Adipocyte (in vitro differentiated cells): ENCODE results near the gene CLEC4G.

Experiments
- DNase-seq: peaks from one replicate; pipeline ENCODE4 v3.0.0-alpha.2; 2015; ENCODE audit warnings: low read depth
- H3K27me3 ChIP-seq: replicated peaks from 2 replicates; pipeline ENCODE4 v1.7.0; 2013; ENCODE audit warnings: mild to moderate bottlenecking, low read length, moderate library complexity; ENCODE audit not compliant: control insufficient read depth, insufficient read depth
- H3K36me3 ChIP-seq: 2 replicates; pipeline ENCODE4 v1.7.0; 2013; ENCODE audit warnings: low read length, mild to moderate bottlenecking, moderate library complexity; ENCODE audit not compliant: control insufficient read depth, insufficient read depth, severe bottlenecking
- H3K4me1 ChIP-seq: 2 replicates; pipeline ENCODE4 v1.7.0; 2013; ENCODE audit warnings: mild to moderate bottlenecking, low read length, moderate library complexity; ENCODE audit not compliant: control insufficient read depth, insufficient read depth
- H3K4me3 ChIP-seq: 2 replicates; pipeline ENCODE4 v1.7.0; 2013; ENCODE audit warnings: mild to moderate bottlenecking, low read length, moderate library complexity
- H3K9ac ChIP-seq: 2 replicates; pipeline ENCODE4 v1.7.0; 2013; ENCODE audit warnings: mild to moderate bottlenecking, low read length, moderate library complexity
- H3K9me3 ChIP-seq: 2 replicates; pipeline ENCODE4 v1.7.0; 2013; ENCODE audit warnings: mild to moderate bottlenecking, low read length, moderate library complexity; ENCODE audit not compliant: control insufficient read depth

CLEC4G gene

DNA sequence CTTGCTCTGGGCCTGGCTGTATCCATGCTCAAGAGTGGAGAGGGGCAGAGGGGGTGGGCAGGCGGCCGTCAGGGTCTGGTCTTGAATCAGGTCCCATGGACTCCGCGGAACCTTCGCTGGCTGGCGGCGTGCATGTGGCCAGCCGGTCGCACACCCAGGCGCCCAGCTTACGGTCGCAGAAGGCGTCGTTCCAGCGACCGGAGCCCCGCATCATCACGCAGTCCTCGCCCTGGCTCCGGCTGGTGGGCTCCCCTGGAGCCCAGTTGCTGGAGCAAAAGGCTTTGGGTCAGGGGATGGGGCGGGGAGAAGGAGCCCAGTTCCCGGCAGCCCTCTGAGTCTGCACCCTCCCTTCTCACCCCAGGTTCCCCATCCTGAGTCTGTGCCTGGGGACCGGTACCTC, 42.7 kb downstream of the CLEC4G start:
- Histone ChIP-seq H3K9me3 (peaks cover 8% of the 10 kb centered on the region), H3K4me3 (no peak overlapping the region), H3K4me1 (no peaks in the 10 kb centered on the region), H3K27me3 (peaks cover 5% of the 10 kb centered on the region), H3K9ac (no peak overlapping the region), H3K36me3 (no peaks in the 10 kb centered on the region)
- no peak for DNase-seq

DNA sequence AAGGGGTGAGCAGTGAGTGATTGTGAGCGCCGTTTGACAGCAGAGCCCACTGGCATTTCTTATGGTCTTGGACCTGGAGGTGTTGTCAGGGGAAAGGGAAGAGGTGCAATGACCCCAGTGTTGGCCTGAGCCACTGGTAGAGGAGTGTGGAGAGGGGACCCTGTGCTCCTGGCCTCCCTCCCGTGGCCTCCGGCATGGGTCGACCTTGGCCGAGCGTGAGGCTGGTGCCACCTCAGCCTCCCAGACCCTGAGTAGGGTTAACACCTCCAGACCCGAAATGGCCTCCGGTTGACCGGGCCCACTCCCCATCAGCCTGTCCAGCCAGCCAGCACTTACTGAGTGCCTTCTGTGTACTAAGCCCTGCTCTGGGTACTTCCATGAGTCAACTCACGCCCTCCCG, 44.7 kb downstream of the CLEC4G start:
- Histone ChIP-seq H3K4me3 (no peak overlapping the region), H3K9me3 (peaks cover 8% of the 10 kb centered on the region), H3K9ac (no peak overlapping the region), H3K4me1 (peaks cover under 1% of the 10 kb centered on the region), H3K36me3 (peaks cover 14% of the 10 kb centered on the region), H3K27me3 (peaks cover 5% of the 10 kb centered on the region)
- no peak for DNase-seq

DNA sequence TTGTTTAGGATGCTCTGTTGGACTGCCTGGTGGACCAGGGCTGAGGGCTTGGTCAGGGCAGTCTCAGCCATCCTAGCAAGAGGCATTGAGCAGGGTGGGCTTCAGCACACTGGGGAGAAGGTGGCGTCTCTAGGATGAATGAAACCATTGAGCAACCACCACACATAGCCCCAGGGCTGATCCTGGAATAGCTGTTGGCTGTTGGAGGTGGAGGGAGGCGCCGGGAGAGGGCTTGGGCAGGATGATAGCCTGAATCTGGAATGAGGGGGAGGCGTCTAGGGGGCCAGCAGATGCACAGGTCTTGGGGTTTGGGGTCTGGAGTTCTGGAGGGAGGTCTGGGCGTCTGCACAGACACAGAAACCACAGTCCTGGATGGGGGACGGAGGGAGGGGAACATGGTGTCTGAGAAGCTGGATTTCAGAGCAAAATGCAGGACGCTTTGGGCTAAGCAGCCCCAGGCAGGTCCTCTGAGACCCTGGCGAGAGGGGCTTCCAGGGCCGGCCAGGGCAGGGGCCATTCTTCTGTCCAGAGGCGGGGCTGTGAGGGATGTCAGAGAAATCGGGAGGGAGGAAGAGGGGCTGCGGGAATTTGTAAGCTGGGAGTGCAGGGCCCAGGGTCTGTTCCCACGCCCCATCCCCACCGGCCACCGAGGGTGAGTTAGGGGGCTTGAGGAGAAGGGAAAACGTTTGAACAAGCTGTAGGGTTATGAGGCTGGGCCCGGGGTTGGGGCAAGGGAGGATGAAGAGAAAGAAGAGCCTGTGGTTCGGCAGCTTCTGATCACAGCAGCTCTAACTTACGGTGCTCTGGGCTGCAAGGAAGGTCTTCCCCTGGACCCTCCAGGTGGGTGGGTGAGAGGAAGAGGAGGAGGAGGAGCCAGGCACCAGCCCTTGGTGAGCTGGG, 46.1 kb downstream of the CLEC4G start:
- DNase-seq = peak; percentile 12
- Histone ChIP-seq H3K27me3 (no peaks in the 10 kb centered on the region), H3K36me3 (peaks cover 14% of the 10 kb centered on the region), H3K4me3 (no peak overlapping the region), H3K9ac (no peak overlapping the region), H3K9me3 (no peaks in the 10 kb centered on the region), H3K4me1 (peaks cover 6% of the 10 kb centered on the region)

DNA sequence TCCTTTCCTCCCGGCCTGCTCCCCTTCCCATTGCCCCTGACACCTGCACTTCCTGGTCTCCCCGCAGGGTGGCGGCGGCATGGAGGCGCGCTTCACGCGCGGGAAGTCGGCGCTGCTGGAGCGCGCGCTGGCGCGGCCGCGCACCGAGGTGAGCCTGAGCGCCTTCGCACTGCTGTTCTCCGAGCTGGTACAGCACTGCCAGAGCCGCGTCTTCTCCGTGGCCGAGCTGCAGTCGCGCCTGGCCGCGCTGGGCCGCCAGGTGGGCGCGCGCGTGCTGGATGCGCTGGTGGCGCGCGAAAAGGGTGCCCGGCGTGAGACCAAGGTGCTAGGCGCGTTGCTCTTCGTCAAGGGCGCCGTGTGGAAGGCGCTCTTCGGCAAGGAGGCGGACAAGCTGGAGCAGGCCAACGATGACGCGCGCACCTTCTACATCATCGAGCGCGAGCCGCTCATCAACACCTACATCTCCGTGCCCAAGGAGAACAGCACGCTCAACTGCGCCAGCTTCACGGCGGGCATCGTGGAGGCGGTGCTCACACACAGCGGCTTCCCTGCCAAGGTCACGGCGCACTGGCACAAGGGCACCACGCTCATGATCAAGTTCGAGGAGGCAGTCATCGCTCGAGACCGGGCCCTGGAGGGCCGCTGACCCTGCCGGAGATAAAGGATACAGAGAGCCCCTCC, 49.6 kb downstream of the CLEC4G start:
- H3K9me3 ChIP-seq = no peaks in the 10 kb centered on the region
- peaks cover 14% of the 10 kb centered on the region for H3K36me3 ChIP-seq
- H3K9ac ChIP-seq = peak overlapping the region; percentile 99
- no peak for DNase-seq
- peaks cover 6% of the 10 kb centered on the region for H3K4me1 ChIP-seq
- peaks cover 24% of the 10 kb centered on the region for H3K27me3 ChIP-seq
- H3K4me3 ChIP-seq = peak overlapping the region; percentile 95

DNA sequence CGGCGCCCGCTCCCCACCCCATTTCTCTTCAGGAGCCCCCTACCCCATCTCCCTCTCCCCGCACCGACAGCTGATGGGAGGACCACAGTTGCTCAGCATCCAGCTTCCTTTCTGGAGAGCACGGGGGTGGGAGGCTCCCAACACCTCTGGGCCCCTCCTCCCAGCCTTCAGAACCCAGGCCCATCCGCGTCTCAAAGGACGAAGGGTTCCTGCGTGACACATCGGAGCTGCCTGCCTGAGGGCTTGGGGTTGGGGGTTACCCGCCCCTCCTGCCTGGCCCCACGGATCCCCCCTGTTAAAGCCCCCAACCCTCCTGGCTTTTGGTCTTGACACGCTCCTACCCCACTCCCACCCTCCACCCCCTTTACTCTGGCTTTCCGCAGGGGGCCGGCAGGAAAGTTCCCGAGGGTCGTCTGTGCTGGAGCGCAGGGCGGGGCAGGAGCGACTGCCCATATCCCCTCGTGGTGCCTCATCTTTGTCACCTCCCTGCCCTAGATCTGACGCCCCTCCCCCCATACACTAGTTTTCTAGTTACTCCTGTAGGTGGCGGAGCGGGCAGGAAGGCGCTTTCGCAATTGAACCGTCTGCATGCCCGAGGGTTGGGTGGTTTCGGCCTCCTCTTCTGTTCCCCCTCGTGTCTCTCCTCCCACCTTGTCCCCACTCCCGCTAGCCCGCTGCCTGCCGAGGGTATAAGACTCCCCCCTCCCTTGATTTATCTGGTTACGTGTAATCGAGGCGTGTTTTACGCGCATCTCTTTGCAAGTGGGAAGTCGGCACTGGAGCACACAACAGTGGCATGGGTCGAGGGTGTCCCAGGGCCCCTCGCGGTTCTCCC, 50.4 kb downstream of the CLEC4G start:
- peaks cover 31% of the 10 kb centered on the region for H3K27me3 ChIP-seq
- H3K9ac ChIP-seq = peak overlapping the region; percentile 99
- peaks cover 14% of the 10 kb centered on the region for H3K36me3 ChIP-seq
- peaks cover 6% of the 10 kb centered on the region for H3K4me1 ChIP-seq
- H3K4me3 ChIP-seq = peak overlapping the region; percentile 95
- peak; percentile 93 for DNase-seq
- H3K9me3 ChIP-seq = no peaks in the 10 kb centered on the region

DNA sequence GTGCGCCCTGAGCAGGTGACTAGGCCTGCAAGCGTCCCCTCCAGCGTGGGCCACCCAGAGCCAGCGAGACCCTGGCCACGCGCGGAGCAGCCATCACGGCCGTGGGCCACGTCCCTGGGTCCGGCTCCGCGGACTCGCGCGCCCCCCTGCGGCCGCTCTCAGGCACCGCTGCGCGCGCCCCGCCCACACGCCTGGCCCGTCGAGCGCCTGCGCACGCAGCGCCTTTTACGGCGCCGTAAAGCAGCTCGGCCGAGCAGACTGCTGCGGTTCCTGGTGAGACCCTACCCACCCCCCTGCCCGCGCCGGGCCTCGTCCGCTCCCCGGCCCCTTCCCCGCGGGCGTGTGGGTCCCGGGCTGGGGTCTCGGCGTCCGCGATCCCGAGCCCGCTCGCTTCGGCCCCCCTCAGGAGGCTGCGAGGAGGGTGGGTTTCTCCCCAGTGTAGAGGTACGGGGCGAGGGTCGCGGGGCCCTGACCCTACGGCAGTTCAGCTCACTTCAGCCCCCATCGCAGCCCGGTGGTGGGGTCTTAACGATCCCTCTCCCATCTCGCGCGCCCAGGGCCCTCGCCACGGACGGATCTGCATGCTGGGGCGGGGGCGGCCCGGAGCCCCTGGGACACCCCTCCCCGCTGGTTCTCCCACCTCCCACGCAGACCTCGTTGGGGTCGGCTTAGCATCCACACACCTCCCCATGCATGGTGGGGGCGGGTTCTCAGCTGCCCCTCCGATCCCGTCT, 51.1 kb downstream of the CLEC4G start, which contains the start of gene TRAPPC5:
TRAPPC5 (plus strand) TSS at position 228 of the 734 bp plus-strand sequence. CDS start 1,421 bp downstream, outside the sequence.
- DNase-seq = peak; percentile 93
- H3K9ac ChIP-seq = peak within 1 kb of the TSS; percentile 99

DNA sequence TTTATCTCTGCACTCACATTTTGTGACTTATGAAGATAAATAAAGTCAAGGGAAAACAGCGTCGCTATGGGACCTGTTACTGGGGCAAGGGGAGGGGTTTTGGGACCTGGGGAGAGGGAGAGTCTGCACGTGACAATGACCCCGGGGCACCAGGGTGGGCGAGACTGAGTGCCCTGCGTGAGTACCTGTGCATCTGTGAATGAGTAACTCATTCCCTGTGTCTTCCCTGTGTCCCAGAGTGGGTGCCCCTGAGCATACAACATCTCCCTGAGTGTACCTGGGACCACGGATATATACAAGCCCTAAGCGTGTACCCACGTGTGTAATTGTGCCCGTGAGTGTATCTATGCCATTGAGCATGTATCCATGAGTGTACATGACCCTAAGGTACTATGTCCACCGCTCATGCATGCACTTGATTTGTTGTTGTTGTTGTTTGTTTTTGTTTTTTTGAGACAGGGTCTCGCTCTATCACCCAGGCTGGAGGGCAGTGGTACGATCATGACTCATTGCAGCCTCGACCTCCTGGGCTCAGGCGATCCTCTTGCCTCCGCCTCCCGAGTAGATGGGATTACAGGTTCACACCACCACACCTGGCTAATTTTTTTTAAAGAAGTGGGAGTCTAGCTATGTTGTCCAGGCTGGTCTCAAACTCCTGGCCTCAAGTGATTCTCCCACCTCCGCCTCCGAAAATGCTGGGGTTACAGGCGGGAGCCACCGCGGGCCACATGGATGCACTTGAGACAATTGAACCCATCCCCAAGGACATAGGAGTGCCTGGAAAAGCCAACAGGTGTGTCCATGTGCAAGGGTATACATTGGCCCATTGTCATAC, 51.9 kb downstream of the CLEC4G start:
- H3K27me3 ChIP-seq = peaks cover 37% of the 10 kb centered on the region
- DNase-seq = no peak
- peak overlapping the region; percentile 99 for H3K9ac ChIP-seq
- no peaks in the 10 kb centered on the region for H3K9me3 ChIP-seq
- H3K4me1 ChIP-seq = peaks cover 6% of the 10 kb centered on the region
- peaks cover 14% of the 10 kb centered on the region for H3K36me3 ChIP-seq
- peak overlapping the region; percentile 95 for H3K4me3 ChIP-seq

More for the DNA sequence above, 51.1 kb downstream of the CLEC4G start, which contains the start of gene TRAPPC5:
- Histone ChIP-seq H3K4me1 (peaks cover 6% of the 10 kb centered on the region), H3K4me3 (peak within 1 kb of the TSS; percentile 95), H3K27me3 (peaks cover 36% of the 10 kb centered on the region), H3K9me3 (no peaks in the 10 kb centered on the region), H3K36me3 (peaks cover 14% of the 10 kb centered on the region)

DNA sequence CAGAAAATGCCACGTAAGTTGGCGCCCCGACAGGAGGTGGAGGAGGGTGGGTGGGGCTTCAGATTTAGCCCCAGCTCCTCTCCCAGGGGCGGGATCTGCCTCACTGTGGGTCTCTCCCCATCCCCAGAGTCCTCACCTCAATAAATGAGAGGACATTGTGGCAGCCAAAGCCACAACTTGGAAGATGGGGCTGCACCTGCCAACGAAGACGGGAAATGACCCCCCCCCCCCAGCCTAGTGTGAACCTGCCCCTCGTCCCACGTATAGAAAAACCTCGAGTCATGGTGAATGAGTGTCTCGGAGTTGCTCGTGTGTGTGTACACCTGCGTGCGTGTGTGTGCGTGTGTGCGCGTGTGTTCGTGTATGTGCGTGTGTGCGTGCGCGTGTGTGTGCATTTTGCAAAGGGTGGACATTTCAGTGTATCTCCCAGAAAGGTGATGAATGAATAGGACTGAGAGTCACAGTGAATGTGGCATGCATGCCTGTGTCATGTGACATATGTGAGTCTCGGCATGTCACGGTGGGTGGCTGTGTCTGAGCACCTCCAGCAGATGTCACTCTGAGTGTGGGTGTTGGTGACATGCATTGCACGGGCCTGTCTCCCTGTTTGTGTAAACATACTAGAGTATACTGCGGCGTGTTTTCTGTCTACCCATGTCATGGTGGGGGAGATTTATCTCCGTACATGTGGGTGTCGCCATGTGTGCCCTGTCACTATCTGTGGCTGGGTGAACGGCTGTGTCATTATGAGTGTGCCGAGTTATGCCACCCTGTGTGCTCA, 52.7 kb downstream of the CLEC4G start:
- Histone ChIP-seq H3K36me3 (peaks cover 14% of the 10 kb centered on the region), H3K4me3 (no peak overlapping the region), H3K9ac (no peak overlapping the region), H3K27me3 (peaks cover 37% of the 10 kb centered on the region), H3K4me1 (peaks cover 6% of the 10 kb centered on the region), H3K9me3 (no peaks in the 10 kb centered on the region)
- DNase-seq = no peak
